Glomerular visceral epithelial cell (primary cell): ENCODE data around the gene GNG13.
"Not testable (repeated sequence)": the region's sequence is repeated elsewhere in the genome, so short reads cannot be mapped to it uniquely, and the experiment has no call there.

ENCODE experiments used
- DNase-seq: peaks from one replicate; pipeline ENCODE4 v3.0.0-alpha.2; 2016; ENCODE audit errors: extremely low spot score

GNG13 gene, protein sequence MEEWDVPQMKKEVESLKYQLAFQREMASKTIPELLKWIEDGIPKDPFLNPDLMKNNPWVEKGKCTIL

DNA sequence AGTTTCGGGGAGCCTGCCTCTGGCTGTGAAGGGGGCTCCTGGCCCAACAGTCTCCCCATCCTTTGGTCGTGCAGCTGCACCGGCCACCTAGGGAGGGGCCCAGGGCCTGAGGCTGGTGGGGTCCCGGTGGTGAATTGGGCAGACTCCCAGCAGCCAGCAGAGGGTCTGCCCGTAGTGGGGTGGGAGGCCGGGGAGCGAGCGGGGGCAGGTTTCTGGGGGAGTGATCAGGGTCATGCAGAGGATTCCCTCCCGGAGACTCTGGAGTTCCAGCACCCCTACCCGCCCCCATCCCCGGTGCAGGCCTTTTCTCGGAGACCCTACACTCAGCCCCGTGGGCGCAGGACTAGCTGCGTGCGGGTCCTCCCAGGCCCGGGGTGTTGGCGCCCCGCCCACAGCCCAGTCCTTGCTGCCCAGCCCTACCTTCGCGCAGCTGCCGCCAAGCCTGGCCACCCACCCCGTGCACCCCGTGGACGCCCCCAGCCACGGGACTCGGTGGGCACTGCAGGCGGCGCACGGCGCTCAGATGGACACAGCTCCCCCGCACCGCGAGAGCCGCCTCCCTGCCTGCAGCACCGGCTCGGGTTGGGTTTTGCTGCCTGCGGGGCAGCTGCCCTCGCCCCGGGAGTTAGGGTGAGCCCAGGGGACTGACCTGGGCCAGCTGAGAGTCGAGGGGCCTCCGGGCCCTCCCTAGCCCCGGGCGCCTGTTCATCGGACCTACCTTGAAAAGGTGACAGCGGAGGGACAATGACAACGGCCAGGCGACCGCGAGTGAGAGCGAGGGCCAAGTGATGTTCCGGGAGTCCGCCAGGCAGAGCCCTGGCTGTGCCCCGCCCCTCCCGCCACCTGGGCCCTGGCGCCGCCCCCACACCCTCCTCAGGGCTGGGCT, at the start of gene GNG13:
TSS of gene GNG13 (minus strand) at position 787 of the 886 bp plus-strand sequence. CDS start 1,657 bp downstream, outside the sequence.
- no peak for DNase-seq

DNA sequence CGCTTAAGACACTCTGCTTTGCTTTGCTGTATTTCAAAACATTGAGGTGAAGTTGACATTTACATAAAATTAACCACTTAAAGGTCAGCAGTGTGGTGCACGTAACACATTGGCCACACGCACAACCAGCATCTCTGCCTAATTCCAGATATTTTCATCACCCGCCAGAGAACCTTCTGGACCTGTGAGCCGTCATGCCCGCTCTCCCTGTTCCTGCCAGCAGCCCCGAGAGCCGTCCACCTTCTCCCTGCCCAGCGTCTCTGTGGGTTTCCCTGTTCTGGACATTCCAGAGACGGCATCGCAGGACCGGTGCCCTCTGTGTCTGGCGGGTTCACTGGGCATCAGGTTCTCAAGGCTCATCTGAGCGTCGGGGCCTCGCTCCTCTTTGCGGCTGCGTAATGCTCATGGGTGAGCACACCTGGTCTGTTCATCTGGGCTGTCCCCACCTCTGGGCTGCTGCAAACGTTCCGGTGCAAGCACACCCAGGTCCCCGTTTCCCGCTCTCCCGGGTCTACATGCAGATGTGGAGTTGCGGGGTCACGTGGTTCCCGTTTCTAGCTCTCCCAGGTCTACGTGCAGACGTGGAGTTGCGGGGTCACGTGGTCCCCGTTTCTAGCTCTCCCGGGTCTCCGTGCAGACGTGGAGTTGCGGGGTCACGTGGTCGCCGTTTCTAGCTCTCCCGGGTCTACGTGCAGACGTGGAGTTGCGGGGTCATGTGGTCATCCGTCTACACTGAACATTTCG, 48.1 kb upstream of the GNG13 start:
- no peak for DNase-seq

DNA sequence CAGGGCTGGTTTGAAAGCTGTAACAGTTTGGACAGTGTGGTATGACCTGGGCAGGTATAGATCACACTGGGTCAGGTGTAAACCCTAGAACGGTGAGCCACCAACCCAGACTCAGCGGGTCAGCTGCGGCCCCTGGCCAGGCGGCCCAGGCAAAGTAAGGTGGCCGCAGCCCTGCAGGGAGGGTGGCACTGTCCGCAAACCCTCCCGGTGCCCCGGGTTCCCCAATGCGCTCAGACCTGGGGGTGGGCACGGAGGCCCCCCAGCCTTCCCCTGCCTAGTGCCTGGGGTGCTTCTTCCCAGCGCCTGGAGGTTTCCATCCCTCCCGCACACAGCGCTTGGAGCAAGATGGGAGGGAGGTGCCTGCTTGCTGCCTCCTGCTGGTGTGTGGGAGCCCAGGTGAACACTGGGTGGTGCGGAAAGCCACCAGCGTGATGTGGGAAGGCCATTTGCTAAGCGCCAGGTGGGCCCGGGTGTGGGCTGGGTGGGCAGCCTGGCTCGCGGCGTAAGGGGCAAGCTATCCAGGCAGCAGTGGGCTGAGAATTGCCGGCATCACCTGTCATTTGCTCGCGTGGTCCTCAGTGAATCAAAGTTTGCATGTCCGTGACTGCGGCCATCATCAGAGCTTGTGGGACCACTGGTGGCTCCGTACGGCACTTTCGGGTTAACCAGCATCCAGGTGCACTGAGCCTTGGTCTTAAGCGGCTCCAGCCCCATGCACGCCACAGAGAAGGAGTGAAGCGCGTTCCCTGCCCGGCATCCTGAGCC, 47.3 kb upstream of the GNG13 start:
- DNase-seq = no peak

DNA sequence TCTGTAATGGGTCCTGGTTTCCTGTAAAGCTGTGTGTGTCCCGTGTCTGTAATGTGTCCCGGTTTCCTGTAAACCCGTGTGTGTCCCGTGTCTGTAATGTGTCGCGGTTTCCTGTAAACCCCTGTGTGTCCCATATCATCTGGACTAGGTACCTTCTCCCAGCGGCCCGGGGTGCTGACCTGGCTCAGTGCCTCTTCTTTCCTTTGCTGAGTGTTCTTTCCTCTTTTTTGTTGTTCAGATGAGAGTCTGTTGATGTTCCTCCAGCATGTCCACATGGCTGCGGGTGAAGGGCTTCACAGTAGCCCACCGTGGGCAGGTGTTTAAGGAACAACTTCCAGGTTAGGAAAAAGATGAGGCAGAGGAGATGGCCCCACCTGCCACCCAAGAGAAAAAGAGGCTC, 46.6 kb upstream of the GNG13 start:
- no peak for DNase-seq

DNA sequence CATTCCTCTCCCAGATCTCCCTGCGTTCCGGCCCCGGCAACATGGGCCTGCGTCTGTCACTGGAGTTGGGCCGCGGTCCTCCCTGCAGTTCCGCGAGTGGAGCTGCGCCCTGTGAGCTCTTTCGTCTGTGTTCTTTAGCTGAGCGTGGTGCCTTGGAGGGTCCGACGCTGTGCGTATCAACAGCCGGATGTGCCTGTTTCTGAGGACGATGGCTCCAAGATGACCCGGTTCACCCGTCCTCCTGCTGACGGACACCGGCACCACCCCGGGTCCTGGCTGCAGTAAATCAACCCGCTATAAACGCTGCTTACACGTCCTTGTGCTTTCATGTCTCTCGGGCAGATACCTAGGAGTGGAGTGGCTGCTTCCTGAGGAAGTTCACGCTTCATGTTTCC, 44.8 kb upstream of the GNG13 start:
- DNase-seq = no peak

DNA sequence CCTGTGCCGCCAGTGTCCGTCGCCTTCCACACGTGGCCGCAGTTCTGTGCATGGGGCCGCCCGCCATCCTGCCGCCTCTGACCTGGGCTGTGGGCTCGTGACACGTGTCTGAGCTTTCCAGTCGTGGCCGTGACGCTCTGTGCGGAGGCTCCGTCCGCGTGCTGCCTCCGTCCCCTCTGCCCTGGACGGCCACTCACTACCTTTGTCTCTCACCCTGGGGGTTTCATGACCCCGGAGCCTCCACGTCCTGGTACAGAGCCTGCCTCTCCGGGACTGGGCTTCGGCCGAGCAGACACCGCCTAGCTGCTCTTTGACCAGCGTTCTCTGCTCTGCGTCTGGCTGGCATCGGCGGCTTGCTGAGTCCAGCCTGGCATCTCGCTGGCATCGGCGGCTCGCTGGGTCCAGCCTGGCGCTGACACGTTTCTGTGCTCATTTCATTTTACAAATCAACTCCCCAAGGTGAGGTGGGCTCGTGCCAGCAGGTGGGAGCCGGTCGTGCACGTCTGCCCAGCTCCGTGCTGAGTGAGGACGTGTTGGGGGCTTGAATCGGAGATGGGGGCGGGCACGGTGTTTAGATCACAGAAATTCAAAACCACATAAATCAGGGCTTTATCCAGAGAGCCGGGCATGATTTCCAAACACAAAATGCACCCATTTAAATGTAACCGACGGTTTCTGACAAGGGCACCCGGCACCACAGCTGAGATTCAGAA, 44.3 kb upstream of the GNG13 start:
- DNase-seq = no peak

DNA sequence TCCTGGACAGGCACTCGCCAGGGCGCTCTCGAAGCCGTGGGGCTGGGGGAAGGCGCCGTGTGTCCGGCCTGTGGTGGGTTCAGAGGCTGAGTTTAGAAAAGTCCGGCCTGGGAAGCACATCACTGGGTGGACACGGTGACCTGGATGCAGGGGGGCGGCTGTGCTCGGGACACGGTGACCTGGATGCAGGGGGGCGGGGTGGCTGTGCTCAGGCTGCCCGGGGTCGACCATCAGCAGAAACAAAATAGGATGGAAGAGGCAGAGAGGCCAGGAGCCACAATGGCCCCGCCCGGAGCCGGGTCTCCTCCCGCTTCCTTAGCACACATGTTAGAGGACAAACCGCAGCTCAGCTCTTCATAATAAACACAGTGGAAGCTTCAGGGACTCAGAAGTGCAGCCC, 43.2 kb upstream of the GNG13 start:
- DNase-seq = no peak

DNA sequence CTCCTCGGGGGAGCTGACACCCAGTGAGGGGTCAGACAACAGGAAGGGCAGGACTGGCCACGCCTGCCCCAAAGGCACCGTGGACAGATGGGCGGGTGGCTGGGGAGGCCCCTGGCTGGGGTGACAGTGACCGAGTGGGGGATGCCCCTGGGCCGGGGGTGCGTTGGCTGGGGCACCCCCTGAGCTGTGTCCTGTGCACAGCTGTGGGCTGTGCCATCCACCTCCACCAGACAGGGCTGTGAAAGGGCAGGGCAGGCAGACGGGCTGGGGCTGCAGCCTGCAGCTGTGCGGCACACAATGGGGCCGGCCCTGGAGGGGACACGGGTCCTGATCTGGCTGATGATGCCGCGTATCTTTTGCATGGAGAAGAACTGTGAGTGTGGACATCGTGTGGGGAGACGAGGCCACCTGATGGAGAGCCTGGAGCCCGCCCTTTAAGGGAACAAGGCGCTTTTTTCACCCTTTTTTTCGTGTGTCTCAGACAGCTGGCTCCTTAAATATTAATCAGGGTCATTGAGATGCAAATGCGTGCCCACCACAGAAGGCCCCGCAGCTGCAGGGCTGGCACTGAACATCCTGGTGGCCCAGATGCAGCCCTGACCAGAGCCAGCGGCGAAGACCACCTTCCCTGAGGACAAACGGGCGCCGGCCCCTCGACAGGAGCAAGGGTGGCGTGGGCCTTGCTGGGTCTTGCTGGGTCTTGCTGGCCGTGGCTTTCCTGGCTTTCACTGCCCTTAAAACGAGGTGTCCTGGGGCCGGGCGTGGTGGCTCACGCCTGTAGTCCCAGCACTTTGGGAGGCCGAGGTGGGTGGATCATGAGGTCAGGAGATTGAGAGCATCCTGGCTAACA, 42.4 kb upstream of the GNG13 start:
- no peak for DNase-seq

DNA sequence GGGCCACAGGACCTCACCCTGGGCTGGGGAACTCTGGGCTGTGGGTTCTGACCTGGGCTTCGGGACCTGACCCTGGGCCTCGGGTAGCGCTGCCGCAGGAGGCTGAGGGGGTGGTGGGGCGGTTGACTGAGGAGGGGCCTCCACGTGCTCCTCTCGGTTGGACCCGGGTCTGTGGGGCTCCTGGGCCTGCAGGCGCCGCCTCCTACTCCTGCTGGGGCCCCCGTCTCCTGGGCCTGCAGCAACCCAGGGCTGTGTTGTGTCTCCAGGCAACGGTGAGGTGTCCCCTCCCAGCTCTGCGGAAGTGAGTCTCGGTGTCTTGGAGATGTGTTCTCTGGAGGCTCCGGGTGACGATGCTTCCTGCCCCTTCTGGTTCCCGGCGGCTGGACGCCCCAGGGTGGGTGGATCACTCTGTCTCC, 41.5 kb upstream of the GNG13 start:
- no peak for DNase-seq

DNA sequence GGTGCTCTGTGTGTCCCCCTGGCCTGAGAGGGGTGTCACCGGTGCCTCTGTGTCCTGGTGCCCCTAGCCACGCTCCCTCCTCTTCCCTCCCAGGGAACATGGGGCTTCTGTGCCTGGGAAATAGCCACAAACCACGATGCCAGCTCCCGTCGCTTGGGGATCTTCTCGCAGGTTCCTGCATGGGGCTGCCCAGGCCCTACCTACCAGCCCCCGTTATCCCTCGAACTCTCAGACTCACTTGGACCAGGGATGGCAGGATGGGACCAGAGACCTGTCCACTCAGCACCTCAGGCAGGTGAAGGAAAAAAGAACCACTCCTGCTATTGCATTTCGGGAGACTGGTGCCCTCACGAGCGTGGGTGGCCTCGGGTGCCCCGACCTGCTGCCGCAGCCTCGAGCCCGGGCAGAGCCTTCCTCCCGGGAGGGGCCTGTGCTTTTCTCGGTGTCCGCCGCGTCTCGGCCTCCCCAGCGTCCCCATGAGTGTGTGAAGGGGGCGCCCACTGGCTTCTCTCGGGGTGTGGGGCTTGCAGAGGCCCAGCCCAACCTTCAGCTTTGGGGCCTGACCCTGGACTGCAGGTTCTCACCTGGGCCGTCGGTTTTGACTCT, 41.0 kb upstream of the GNG13 start:
- DNase-seq = no peak

DNA sequence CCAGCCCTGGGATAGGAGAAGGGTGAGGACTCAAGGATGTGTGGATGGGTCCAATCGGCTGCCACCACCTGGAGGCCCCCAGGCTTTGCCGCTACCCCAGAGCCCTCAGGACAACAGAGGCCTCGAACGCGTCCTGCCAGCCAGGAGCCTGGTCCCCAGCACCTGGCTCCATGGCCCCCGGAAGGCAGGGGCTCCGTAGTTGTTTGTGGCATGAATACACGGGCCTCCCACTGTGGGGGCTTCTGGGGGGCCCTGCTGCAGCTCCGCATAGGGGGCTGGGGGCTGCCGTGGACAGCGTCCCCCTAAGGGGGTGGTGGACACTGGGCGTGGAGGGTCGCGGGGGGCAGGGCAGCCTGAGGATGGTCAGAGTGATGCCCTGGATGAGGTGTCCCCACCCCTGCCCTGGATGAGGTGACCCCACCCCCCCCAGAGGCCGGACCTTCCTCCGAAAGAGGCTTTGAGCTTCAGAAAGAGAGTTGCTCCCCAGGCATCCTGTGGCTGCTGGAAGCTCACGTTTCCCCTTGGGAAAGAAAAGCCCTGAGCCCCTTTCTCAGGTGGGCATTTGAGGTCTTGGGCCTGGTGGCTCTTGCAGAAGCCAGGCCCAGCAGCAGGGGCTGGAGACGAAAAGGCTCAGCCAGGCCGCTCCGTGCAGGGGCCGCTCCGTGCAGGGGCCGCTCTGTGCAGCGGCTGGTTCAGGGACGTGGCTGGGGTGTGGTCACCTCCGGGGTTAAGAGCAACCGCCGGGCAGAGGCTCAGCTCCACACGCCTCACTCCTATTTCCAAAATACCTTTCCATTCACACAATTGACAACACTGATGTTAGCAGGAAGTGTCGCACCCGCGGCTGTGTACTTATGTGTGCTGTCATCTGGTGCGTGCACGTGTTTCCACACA, 40.3 kb upstream of the GNG13 start:
- DNase-seq = no peak

DNA sequence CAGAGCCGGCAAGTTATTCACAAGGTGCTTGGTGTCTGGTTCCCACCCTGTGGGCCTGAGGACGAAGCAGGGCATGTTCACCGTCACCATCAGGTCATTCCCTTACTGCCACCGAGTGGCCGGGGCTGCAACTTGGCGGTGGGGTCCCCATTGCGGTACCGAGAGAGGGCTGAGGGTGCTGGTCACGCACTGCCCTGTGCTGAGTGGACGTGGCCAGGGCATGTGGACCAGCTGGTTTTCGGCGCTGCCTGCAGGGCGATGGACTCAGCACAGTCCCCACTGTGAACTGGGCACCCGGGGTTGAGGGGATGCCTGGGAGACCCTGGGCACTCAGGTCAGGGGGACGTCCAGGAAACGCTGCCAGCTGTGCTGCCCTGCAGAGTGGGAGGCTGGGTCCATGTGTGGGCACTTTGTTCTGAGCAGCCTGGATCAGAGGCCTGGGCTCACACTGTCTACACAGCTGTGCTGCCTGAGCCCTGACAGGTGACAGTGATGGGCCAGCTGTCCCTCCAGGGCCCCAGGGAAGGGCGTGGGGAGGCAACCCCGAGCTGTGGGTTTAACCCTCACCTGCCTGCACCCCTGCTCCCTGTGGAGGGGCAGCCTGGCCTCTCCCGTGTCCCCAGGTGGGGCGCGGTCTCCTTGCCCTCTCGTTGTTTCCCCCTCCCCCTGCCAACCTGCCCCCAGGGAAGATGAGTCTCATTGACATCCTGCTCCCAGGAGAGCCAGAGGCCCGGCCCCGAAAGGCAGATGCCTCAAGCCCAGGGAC, 39.3 kb upstream of the GNG13 start:
- no peak for DNase-seq

DNA sequence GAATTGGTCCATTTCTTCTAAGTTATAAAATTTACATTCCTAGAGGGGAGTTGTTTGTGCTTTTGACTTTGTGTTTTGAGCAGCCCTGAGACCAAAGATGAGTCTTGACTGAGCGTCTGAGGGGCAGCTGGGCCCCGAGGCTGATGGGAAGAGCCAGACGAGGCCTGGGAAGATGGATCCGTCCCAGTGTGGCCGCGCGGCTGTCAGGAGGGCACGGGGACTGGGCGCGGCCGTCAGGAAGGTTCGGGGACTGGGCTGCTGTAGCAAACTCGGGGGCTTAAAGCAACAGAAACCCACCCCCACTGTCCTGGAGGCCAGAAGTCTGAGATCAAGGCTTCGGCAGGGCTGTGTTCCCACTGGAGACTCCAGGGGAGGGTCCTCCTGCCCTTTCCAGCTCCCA, 38.2 kb upstream of the GNG13 start:
- no peak for DNase-seq

DNA sequence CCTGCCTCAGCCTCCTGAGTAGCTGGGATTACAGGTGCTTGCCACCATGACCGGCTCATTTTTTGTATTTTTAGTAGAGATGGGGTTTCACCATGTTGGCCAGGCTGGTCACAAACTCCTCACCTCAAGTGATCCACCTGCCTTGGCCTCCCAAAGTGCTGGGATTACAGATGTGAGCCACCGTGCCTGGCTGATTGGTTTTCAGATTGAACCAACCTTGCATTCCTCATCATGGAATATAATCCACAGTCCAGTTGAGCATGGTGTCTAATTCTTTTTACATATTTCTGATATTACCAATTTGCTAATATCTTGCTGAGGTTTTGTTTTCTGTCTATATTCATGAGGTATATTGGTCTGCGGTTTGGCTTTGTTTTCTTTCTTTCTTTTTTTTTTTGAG, 36.3 kb upstream of the GNG13 start:
- not testable (repeated sequence) for DNase-seq

DNA sequence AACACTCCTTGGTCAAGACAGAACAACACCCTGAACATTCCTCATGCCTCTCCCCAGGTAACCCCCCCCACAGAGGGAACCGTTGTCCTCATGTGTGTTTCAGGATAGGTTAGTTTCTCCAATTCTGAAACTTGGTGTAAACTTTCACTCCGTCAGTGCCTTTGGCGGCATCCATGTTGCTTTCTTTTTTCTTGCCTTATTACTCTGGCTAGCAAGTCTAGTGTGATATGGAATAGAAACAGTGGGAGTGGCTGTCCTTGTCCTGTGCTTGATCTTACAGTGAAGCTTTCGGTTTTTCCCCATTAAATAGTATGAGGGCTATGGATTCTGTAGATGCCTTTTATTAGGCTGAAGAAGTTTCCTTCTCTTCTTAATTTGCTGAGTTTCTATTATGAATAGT, 35.7 kb upstream of the GNG13 start:
- DNase-seq = no peak

DNA sequence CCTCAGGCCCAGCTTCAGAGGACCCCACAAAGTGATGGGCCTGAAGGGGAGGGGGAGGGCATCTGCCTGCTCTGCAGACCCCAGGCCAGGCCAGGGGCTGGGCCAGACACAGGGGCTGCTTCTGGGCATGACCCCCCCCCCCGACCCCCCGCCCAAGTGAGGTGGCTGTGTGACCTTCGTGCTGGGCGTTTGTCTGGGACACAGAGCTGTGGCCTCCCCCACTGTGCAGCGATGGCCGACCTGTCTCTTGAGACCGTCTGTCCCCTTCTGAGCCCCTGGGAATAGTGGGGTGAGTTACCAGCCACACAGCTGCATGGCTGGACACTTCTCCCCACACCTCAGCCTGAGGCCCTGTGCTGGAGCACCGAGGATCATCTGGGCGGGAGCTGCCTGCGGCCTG, 34.8 kb upstream of the GNG13 start:
- no peak for DNase-seq

DNA sequence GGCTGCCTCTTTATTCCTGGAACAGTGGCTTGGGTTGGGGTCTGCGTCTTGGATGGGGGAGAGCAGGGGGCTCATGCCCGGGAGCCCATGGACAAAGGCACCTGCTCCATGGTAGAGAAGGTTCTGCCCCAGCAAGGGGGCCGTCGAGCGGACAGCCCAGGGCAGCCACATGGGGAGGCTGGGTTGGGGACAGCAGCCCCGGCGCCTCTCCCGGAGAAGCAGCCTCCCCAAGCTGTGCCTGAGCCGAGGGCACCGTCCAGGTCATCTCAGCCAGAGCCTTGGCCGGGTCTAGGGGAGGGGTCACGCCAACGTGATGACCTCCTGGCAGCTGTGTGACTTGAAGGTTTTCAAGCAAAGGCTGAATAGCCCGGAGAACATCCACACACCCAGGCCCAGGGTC, 32.9 kb upstream of the GNG13 start:
- no peak for DNase-seq

DNA sequence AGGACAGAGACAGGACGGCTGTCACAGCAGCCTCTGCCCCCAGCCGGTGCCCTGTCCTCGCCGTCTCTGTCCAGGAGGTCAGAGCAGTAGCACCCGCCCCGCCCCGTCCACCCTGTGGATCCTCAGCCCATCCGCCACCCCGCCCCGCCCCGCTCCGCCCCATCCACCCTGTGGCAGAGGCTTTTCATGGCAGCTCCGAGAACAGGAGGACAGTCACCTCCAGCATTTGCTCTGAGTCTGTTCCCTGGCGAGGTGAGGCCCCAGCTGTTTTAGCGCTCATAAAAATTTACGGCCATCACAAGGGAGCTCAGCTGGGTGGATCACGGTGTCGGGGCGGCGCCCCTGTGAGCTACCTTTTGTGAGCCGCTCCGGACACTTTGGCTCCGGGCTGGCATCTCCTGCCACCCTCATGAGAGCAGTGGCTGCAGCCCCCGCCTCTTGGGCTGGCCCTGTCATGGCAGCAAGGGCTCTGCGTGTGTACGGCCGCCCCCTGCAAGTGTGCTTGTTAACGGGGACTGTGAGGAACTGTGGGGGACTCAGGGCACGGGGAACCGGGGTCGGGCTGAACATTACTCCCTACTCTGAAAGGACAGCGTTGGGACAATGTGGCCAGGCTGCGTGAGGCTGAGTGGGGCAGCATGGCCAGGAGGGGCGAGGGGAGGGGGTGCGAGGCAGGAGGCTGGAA, 32.3 kb upstream of the GNG13 start:
- DNase-seq = no peak
